ACC112 (cell line): ENCODE data around the gene KDM5A.
"Not testable (repeated sequence)": the region's sequence is repeated elsewhere in the genome, so short reads cannot be mapped to it uniquely, and the experiment has no call there.

Experiments
- H2AFZ ChIP-seq: fragments of 200-600 bp; sonication (generic); one replicate; pipeline ENCODE4 v1.6.0; 2017; ENCODE audit warnings: antibody characterized with exemption, low read length; ENCODE audit not compliant: unreplicated experiment
- H3K27ac ChIP-seq: fragments of 200-600 bp; sonication (generic); 2 replicates; pipeline ENCODE4 v1.5.1; 2014; ENCODE audit warnings: low read depth, mild to moderate bottlenecking, antibody characterized with exemption, low read length, moderate library complexity
- H3K27me3 ChIP-seq: fragments of 200-600 bp; sonication (generic); 2 replicates; pipeline ENCODE4 v1.6.1; 2014; ENCODE audit warnings: mild to moderate bottlenecking, antibody characterized with exemption, low read length, moderate library complexity, mixed read lengths; ENCODE audit not compliant: insufficient read depth
- H3K36me3 ChIP-seq: fragments of 200-600 bp; sonication (generic); 2 replicates; pipeline ENCODE4 v1.6.1; 2016; ENCODE audit warnings: mild to moderate bottlenecking, antibody characterized with exemption, low read length, moderate library complexity, mixed read lengths; ENCODE audit not compliant: insufficient read depth
- H3K4me1 ChIP-seq: fragments of 200-600 bp; sonication (generic); one replicate; pipeline ENCODE4 v1.6.1; 2016; ENCODE audit warnings: low read length, mixed read lengths; ENCODE audit not compliant: insufficient read depth, unreplicated experiment, control insufficient read depth
- H3K4me3 ChIP-seq: fragments of 200-600 bp; sonication (generic); 2 replicates; pipeline ENCODE4 v1.5.1; 2014; ENCODE audit warnings: mild to moderate bottlenecking, low read depth, low read length
- H3K79me2 ChIP-seq: fragments of 200-600 bp; sonication (generic); one replicate; pipeline ENCODE4 v1.6.0; 2016; ENCODE audit warnings: low read length; ENCODE audit not compliant: control insufficient read depth, unreplicated experiment, insufficient read depth

KDM5A gene

GRCh38 chr12:300166-300565, 89.0 kb downstream of the KDM5A start:
- not testable (repeated sequence) for H3K4me3 ChIP-seq, H2AFZ ChIP-seq, H3K4me1 ChIP-seq, H3K27ac ChIP-seq, H3K27me3 ChIP-seq
- Histone ChIP-seq H3K36me3 (peaks cover 34% of the 10 kb centered on the region), H3K79me2 (peaks cover 10% of the 10 kb centered on the region)

- H3K27me3 ChIP-seq = not testable (repeated sequence)
- H3K79me2 ChIP-seq = peaks cover 10% of the 10 kb centered on the region
These were observed 89.6 kb downstream of the KDM5A start for GRCh38 chr12:299511-299910.

GRCh38 chr12:298059-298458, 91.1 kb downstream of the KDM5A start:
- not testable (repeated sequence) for H3K27ac ChIP-seq, H3K4me1 ChIP-seq, H3K27me3 ChIP-seq, H2AFZ ChIP-seq, H3K79me2 ChIP-seq, H3K4me3 ChIP-seq
- peaks cover 32% of the 10 kb centered on the region for H3K36me3 ChIP-seq

More at GRCh38 chr12:299511-299910, 89.6 kb downstream of the KDM5A start:
- H3K4me1 ChIP-seq, H3K4me3 ChIP-seq, H2AFZ ChIP-seq, H3K27ac ChIP-seq: not testable (repeated sequence)
- peaks cover 37% of the 10 kb centered on the region for H3K36me3 ChIP-seq

GRCh38 chr12:295132-295531, 94.0 kb downstream of the KDM5A start:
- Histone ChIP-seq H3K4me1 (no peaks in the 10 kb centered on the region), H3K27me3 (no peaks in the 10 kb centered on the region), H3K27ac (no peak overlapping the region), H3K79me2 (no peaks in the 10 kb centered on the region), H2AFZ (no peak overlapping the region), H3K4me3 (no peak overlapping the region), H3K36me3 (peaks cover 46% of the 10 kb centered on the region)

GRCh38 chr12:293199-293598, 95.9 kb downstream of the KDM5A start:
- no peak overlapping the region for H2AFZ ChIP-seq
- no peaks in the 10 kb centered on the region for H3K79me2 ChIP-seq
- H3K27me3 ChIP-seq = no peaks in the 10 kb centered on the region
- peaks cover 49% of the 10 kb centered on the region for H3K36me3 ChIP-seq
- no peak overlapping the region for H3K4me3 ChIP-seq
- no peak overlapping the region for H3K27ac ChIP-seq
- peaks cover 6% of the 10 kb centered on the region for H3K4me1 ChIP-seq

GRCh38 chr12:292186-292585, 96.9 kb downstream of the KDM5A start:
- no peak overlapping the region for H3K4me3 ChIP-seq
- no peaks in the 10 kb centered on the region for H3K27me3 ChIP-seq
- peaks cover 49% of the 10 kb centered on the region for H3K36me3 ChIP-seq
- H3K4me1 ChIP-seq = peaks cover 6% of the 10 kb centered on the region
- H2AFZ ChIP-seq = no peak overlapping the region
- no peaks in the 10 kb centered on the region for H3K79me2 ChIP-seq
- no peak overlapping the region for H3K27ac ChIP-seq

GRCh38 chr12:291153-291723, 97.9 kb downstream of the KDM5A start:
- H3K4me3 ChIP-seq = no peak overlapping the region
- no peaks in the 10 kb centered on the region for H3K27me3 ChIP-seq
- no peak overlapping the region for H3K27ac ChIP-seq
- no peak overlapping the region for H2AFZ ChIP-seq
- peaks cover 49% of the 10 kb centered on the region for H3K36me3 ChIP-seq
- H3K79me2 ChIP-seq = no peaks in the 10 kb centered on the region
- peaks cover 6% of the 10 kb centered on the region for H3K4me1 ChIP-seq

GRCh38 chr12:288687-289086, 100.4 kb downstream of the KDM5A start:
- Histone ChIP-seq H3K36me3 (peaks cover 53% of the 10 kb centered on the region), H3K27ac (peak overlapping the region; percentile 20; the same call in 1 of the 2 replicates), H3K79me2 (no peaks in the 10 kb centered on the region), H3K4me3 (no peak overlapping the region), H3K27me3 (no peaks in the 10 kb centered on the region), H2AFZ (no peak overlapping the region), H3K4me1 (peaks cover 6% of the 10 kb centered on the region)

- peaks cover 6% of the 10 kb centered on the region for H3K4me1 ChIP-seq
- no peaks in the 10 kb centered on the region for H3K27me3 ChIP-seq
- peaks cover 42% of the 10 kb centered on the region for H3K36me3 ChIP-seq
- H3K79me2 ChIP-seq = no peaks in the 10 kb centered on the region
- H3K4me3 ChIP-seq = no peak overlapping the region
- H2AFZ ChIP-seq = no peak overlapping the region
- H3K27ac ChIP-seq = no peak overlapping the region
These were observed 102.4 kb downstream of the KDM5A start for GRCh38 chr12:286531-287300.

GRCh38 chr12:278046-278445, 111.1 kb downstream of the KDM5A start:
- H3K4me3 ChIP-seq = no peak overlapping the region
- no peak overlapping the region for H3K27ac ChIP-seq
- H3K79me2 ChIP-seq = no peaks in the 10 kb centered on the region
- H3K36me3 ChIP-seq = peaks cover 12% of the 10 kb centered on the region; the same call in 1 of the 2 replicates
- H3K27me3 ChIP-seq = no peaks in the 10 kb centered on the region
- no peaks in the 10 kb centered on the region for H3K4me1 ChIP-seq
- no peak overlapping the region for H2AFZ ChIP-seq

GRCh38 chr12:275812-276211, 113.3 kb downstream of the KDM5A start:
- H3K27ac ChIP-seq = no peak overlapping the region

More at GRCh38 chr12:275812-276211, 113.3 kb downstream of the KDM5A start:
- H3K4me1 ChIP-seq = no peaks in the 10 kb centered on the region
- 0 out of 2 replicates have a peak, but pooled peaks cover 8% of the 10 kb centered on the region for H3K27me3 ChIP-seq
- peaks cover 12% of the 10 kb centered on the region; the same call in 1 of the 2 replicates for H3K36me3 ChIP-seq
- H3K4me3 ChIP-seq = no peak overlapping the region
- H2AFZ ChIP-seq = no peak overlapping the region
- no peaks in the 10 kb centered on the region for H3K79me2 ChIP-seq
